ENCODE results near the gene DIPK1A. TPM values are rescaled to one million over a fixed set of nuclear protein-coding genes. Genes with fewer than 3 reads are reported as not detected.

The DIPK1A gene
- polyA plus RNA-seq, 1 donor from 2014 or later: 10.0 TPM

DNA sequence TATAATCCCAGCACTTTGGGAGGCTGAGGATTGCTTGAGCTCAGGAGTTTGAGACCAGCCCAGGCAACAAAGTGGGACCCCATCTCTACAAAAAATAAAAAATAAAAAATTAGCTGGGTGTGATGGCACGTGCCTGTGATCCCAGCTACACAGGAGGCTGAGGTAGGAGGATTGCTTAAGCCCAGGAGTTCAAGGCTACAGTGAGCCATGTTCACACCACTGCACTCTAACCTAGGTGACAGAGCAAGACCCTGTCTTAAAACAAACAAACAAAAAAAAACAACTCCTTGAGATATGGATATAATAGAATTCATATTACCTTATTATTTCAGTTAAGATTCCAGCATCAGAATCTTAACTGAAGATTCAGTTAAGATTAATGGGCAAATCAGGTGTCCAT is 77.1 kb downstream of the DIPK1A start:
- Histone ChIP-seq H3K36me3 (ENCODE audit: insufficient read depth, low read length) (no peaks in the 10 kb centered on the region), H4K20me1 (ENCODE audit: insufficient read depth) (no peaks in the 10 kb centered on the region), H3K9ac (ENCODE audit: low read length) (no peak overlapping the region), H3K79me2 (replicated peaks; ENCODE audit: insufficient read depth, low read length) (no peaks in the 10 kb centered on the region), H3K27ac (ENCODE audit: low read length) (no peak overlapping the region), H3K4me2 (ENCODE audit: low read length) (no peak overlapping the region), H3K9me3 (ENCODE audit: low read length) (peaks cover 5% of the 10 kb centered on the region), H3K9me2 (ENCODE audit: insufficient read depth, low read length) (no peaks in the 10 kb centered on the region), H3F3A (ENCODE audit: insufficient read depth, low read length, poor library complexity, severe bottlenecking) (no peaks in the 10 kb centered on the region), H2AFZ (ENCODE audit: low read depth, low read length) (no peak overlapping the region), H3K27me3 (ENCODE audit: insufficient read depth, low read depth, low read length) (no peaks in the 10 kb centered on the region), H3K4me3 (ENCODE audit: low read length) (no peak overlapping the region)
- TF ChIP-seq EP300 (conservative IDR thresholded peaks at IDR 0.05; ENCODE audit: poor library complexity, severe bottlenecking): no peak
- no peak for TF ChIP-seq EZH2 (IDR thresholded peaks at IDR 0.05; ENCODE audit: borderline replicate concordance, insufficient read depth, low read length, poor library complexity, severe bottlenecking)
- TF ChIP-seq SMC3 (conservative IDR thresholded peaks at IDR 0.05; ENCODE audit: poor library complexity): no peak
- no peak for TF ChIP-seq RAD21 (conservative IDR thresholded peaks at IDR 0.05)
- TF ChIP-seq, protein P1, sequence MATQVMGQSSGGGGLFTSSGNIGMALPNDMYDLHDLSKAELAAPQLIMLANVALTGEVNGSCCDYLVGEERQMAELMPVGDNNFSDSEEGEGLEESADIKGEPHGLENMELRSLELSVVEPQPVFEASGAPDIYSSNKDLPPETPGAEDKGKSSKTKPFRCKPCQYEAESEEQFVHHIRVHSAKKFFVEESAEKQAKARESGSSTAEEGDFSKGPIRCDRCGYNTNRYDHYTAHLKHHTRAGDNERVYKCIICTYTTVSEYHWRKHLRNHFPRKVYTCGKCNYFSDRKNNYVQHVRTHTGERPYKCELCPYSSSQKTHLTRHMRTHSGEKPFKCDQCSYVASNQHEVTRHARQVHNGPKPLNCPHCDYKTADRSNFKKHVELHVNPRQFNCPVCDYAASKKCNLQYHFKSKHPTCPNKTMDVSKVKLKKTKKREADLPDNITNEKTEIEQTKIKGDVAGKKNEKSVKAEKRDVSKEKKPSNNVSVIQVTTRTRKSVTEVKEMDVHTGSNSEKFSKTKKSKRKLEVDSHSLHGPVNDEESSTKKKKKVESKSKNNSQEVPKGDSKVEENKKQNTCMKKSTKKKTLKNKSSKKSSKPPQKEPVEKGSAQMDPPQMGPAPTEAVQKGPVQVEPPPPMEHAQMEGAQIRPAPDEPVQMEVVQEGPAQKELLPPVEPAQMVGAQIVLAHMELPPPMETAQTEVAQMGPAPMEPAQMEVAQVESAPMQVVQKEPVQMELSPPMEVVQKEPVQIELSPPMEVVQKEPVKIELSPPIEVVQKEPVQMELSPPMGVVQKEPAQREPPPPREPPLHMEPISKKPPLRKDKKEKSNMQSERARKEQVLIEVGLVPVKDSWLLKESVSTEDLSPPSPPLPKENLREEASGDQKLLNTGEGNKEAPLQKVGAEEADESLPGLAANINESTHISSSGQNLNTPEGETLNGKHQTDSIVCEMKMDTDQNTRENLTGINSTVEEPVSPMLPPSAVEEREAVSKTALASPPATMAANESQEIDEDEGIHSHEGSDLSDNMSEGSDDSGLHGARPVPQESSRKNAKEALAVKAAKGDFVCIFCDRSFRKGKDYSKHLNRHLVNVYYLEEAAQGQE (IDR thresholded peaks at IDR 0.05; ENCODE audit: borderline replicate concordance): no peak
- TF ChIP-seq MXI1 (conservative IDR thresholded peaks at IDR 0.05; ENCODE audit: poor library complexity, severe bottlenecking): no peak
- TF ChIP-seq, protein P2, sequence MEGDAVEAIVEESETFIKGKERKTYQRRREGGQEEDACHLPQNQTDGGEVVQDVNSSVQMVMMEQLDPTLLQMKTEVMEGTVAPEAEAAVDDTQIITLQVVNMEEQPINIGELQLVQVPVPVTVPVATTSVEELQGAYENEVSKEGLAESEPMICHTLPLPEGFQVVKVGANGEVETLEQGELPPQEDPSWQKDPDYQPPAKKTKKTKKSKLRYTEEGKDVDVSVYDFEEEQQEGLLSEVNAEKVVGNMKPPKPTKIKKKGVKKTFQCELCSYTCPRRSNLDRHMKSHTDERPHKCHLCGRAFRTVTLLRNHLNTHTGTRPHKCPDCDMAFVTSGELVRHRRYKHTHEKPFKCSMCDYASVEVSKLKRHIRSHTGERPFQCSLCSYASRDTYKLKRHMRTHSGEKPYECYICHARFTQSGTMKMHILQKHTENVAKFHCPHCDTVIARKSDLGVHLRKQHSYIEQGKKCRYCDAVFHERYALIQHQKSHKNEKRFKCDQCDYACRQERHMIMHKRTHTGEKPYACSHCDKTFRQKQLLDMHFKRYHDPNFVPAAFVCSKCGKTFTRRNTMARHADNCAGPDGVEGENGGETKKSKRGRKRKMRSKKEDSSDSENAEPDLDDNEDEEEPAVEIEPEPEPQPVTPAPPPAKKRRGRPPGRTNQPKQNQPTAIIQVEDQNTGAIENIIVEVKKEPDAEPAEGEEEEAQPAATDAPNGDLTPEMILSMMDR (IDR thresholded peaks at IDR 0.05; ENCODE audit: poor library complexity, severe bottlenecking): no peak
- no peak for TF ChIP-seq POLR2AphosphoS5 (IDR thresholded peaks at IDR 0.05)

DNA sequence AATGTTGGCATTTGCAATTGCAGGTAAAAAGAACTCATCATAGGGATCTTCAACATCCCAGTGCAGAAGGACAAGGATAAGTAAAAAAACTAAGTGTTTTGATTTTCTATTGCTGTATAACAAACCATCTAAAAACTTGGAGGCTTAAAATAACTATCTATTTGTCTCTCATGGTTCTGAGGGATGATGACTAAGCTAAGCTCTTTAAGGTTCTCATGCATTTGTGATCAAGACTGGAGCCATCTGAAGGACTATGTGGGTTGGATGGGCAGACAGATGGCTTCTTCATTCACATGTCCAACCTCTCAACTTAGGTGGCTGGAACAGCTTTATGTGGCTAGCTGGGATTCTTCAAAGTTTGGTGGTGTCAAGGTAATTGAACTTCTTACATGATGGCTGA is 78.0 kb downstream of the DIPK1A start:
- TF ChIP-seq SMC3 (conservative IDR thresholded peaks at IDR 0.05; ENCODE audit: poor library complexity) (no peak), RAD21 (conservative IDR thresholded peaks at IDR 0.05) (no peak), MXI1 (conservative IDR thresholded peaks at IDR 0.05; ENCODE audit: poor library complexity, severe bottlenecking) (no peak), POLR2AphosphoS5 (IDR thresholded peaks at IDR 0.05) (no peak), EP300 (conservative IDR thresholded peaks at IDR 0.05; ENCODE audit: poor library complexity, severe bottlenecking) (no peak), EZH2 (IDR thresholded peaks at IDR 0.05; ENCODE audit: borderline replicate concordance, insufficient read depth, low read length, poor library complexity, severe bottlenecking) (no peak), TAF1 (IDR thresholded peaks at IDR 0.05; ENCODE audit: low read depth) (no peak)
- TF ChIP-seq, protein P1 (IDR thresholded peaks at IDR 0.05; ENCODE audit: borderline replicate concordance): no peak
- TF ChIP-seq, protein P2 (IDR thresholded peaks at IDR 0.05; ENCODE audit: poor library complexity, severe bottlenecking): no peak
- no peak overlapping the region for H3K4me2 ChIP-seq (ENCODE audit: low read length)
- H3K27me3 ChIP-seq (ENCODE audit: insufficient read depth, low read depth, low read length): no peaks in the 10 kb centered on the region
- H3K79me2 ChIP-seq (replicated peaks; ENCODE audit: insufficient read depth, low read length): no peaks in the 10 kb centered on the region
- H4K20me1 ChIP-seq (ENCODE audit: insufficient read depth): no peaks in the 10 kb centered on the region
- H3K9me2 ChIP-seq (ENCODE audit: insufficient read depth, low read length): no peaks in the 10 kb centered on the region
- H3K36me3 ChIP-seq (ENCODE audit: insufficient read depth, low read length): no peaks in the 10 kb centered on the region
- H3F3A ChIP-seq (ENCODE audit: insufficient read depth, low read length, poor library complexity, severe bottlenecking): no peaks in the 10 kb centered on the region
- H2AFZ ChIP-seq (ENCODE audit: low read depth, low read length): no peak overlapping the region
- H3K4me3 ChIP-seq (ENCODE audit: low read length): no peak overlapping the region
- H3K27ac ChIP-seq (ENCODE audit: low read length): no peak overlapping the region
- H3K9ac ChIP-seq (ENCODE audit: low read length): no peak overlapping the region
- H3K9me3 ChIP-seq (ENCODE audit: low read length): no peaks in the 10 kb centered on the region

All from neural cell (in vitro differentiated cells).